GM21360 (cell line): ENCODE results near the gene GALNT9.
"Not testable (repeated sequence)": the region's sequence is repeated elsewhere in the genome, so short reads cannot be mapped to it uniquely, and the experiment has no call there.

Source experiments
- ATAC-seq: cut with Tn5 transposase; IDR thresholded peaks from one replicate; pipeline ENCODE4 v1.9.1; 2021; ENCODE audit warnings: mild to moderate bottlenecking, moderate library complexity; ENCODE audit not compliant: unreplicated experiment

The GALNT9 gene

GRCh38 chr12:132314516-132315233, 14.7 kb downstream of the GALNT9 start:
- no peak for ATAC-seq

GRCh38 chr12:132314035-132314434, 15.4 kb downstream of the GALNT9 start:
- ATAC-seq, result no peak

GRCh38 chr12:132313182-132313581, 16.2 kb downstream of the GALNT9 start:
- no peak for ATAC-seq

- ATAC-seq, result no peak
Observed at GRCh38 chr12:132312516-132312915, 16.9 kb downstream of the GALNT9 start.

GRCh38 chr12:132311201-132311915, 18.0 kb downstream of the GALNT9 start:
- no peak for ATAC-seq

GRCh38 chr12:132310181-132311040, 19.0 kb downstream of the GALNT9 start:
- ATAC-seq, result no peak

GRCh38 chr12:132309596-132310086, 19.7 kb downstream of the GALNT9 start:
- no peak for ATAC-seq

- no peak for ATAC-seq
Observed at GRCh38 chr12:132308853-132309595, 20.4 kb downstream of the GALNT9 start.

- no peak for ATAC-seq
Observed at GRCh38 chr12:132307976-132308852, 21.2 kb downstream of the GALNT9 start.

GRCh38 chr12:132306885-132307191, 22.6 kb downstream of the GALNT9 start:
- no peak for ATAC-seq

GRCh38 chr12:132305991-132306884, 23.2 kb downstream of the GALNT9 start:
- ATAC-seq, result no peak

GRCh38 chr12:132305560-132305966, 23.8 kb downstream of the GALNT9 start:
- ATAC-seq, result no peak

GRCh38 chr12:132304866-132305265, 24.5 kb downstream of the GALNT9 start:
- not testable (repeated sequence) for ATAC-seq

GRCh38 chr12:132303853-132304373, 25.5 kb downstream of the GALNT9 start:
- not testable (repeated sequence) for ATAC-seq

GRCh38 chr12:132302466-132303358, 26.7 kb downstream of the GALNT9 start:
- ATAC-seq, result no peak

GRCh38 chr12:132300789-132301722, 28.3 kb downstream of the GALNT9 start:
- no peak for ATAC-seq
